ENCODE measurements around the gene MPV17L.
"Not testable (repeated sequence)": the region's sequence is repeated elsewhere in the genome, so short reads cannot be mapped to it uniquely, and the experiment has no call there.

The MPV17L gene

DNA sequence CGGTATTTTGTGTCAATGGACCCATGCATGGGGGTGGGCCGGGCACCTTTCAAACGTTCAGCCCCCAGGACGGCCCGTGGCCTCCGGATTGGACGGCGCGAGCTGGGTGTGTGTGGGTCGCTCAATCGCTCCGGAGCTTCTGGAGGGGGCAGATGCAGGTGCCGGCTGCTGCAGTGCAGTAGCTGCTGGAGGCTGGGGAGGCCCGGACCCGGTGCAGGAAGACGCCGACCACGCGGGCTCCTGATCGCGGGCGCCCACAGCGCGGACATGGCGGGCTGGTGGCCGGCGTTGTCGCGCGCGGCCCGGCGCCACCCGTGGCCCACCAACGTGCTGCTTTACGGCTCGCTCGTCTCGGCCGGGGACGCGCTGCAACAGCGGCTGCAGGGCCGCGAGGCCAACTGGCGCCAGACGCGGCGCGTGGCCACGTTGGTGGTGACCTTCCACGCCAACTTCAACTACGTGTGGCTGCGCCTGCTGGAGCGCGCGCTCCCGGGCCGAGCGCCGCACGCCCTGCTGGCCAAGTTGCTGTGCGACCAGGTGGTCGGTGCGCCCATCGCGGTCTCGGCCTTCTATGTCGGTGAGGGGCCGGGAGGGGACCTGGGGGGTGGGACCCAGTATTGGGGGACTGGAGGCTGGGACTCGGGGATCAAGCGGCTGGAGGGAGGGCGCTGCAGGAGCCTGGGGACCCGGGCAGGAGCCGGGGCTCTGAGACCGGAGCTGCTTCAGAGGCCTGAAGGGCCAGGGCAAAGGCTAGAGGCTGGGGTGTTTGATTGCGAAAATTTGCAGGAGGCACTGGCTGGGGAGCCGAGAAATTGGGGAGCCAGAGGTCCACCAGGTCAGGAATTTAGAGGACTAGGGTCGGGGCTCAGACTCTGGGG is at the start of gene MPV17L:
MPV17L (plus strand) TSS at position 124 of the 878 bp plus-strand sequence; CDS start at position 268, 144 bp downstream.
- DNase-seq (ENCODE audit: low spot score) = peak; percentile 50

GRCh38 chr16:15348721-15349120 is 46.8 kb upstream of the MPV17L start:
- DNase-seq (ENCODE audit: low spot score) = not testable (repeated sequence)

GRCh38 chr16:15351251-15351650 is 44.3 kb upstream of the MPV17L start:
- DNase-seq (ENCODE audit: low spot score) = not testable (repeated sequence)

- not testable (repeated sequence) for DNase-seq (ENCODE audit: low spot score)
These were observed 43.8 kb upstream of the MPV17L start for GRCh38 chr16:15351745-15352144.

GRCh38 chr16:15352852-15353251 is 42.7 kb upstream of the MPV17L start:
- DNase-seq (ENCODE audit: low spot score) = not testable (repeated sequence)

GRCh38 chr16:15354846-15355245 is 40.7 kb upstream of the MPV17L start:
- not testable (repeated sequence) for DNase-seq (ENCODE audit: low spot score)

DNA sequence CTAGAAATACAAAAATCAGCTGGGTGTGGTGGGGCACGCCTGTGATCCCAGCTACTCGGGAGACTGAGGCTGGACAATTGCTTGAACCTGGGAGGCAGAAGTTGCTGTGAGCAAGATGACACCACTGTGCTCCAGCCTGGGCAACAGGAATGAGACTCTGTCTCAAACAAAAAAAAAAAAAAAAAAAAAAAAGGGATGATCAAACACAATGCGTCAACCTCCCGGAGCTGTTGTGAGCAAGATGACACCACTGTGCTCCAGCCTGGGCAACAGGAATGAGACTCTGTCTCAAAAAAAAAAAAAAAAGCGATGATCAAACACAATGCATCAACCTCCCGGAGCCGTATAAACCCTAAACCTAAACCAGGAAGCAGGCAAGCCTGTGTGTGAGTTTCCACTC is 38.1 kb upstream of the MPV17L start:
- not testable (repeated sequence) for DNase-seq (ENCODE audit: low spot score)

DNA sequence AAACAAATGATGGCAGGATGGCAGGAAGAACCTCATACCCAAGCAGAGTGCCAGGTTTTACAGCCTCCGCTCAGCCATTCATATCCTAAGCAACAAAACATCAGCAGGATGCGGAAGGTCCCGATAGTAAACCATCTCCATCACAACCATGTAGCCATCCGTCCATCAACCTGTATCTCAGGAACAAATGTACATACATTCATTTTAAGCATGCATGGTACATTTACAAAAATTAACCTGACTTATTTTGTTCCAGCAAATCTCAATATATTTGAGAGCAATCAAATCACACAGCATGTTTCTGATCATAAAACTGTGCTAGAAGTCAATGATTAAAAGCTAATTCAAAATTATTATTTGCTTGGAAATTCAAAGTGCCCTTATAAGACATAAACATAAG is 17.4 kb upstream of the MPV17L start, which contains the start of gene NPIPA5:
NPIPA5 (minus strand) TSS at position 101 of the 400 bp plus-strand sequence; CDS start at position 101, 0 bp downstream.
- not testable (repeated sequence) for DNase-seq (ENCODE audit: low spot score)

- DNase-seq (ENCODE audit: low spot score) = not testable (repeated sequence)
These were observed 12.7 kb upstream of the MPV17L start for GRCh38 chr16:15382810-15383209.

DNA sequence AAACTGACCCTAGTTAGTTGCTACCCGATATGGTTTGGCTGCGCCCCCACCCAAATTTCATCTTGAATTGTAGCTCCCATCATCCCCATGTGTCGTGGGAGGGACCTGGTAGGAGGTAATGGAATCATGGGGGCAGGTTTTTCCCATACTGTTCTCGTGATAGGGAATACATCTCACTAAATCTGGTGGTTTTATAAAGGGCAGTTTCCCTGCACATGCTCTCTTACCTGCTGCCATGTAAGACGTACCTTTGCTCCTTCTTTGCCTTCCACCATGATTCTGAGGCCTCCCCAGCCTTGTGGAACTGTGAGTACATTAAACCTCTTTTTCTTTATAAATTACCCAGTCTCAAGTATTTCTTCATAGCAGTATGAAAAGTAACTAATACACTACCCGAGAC is 7.5 kb upstream of the MPV17L start:
- not testable (repeated sequence) for DNase-seq (ENCODE audit: low spot score)

GRCh38 chr16:15389916-15390315 is 5.6 kb upstream of the MPV17L start:
- not testable (repeated sequence) for DNase-seq (ENCODE audit: low spot score)

GRCh38 chr16:15393025-15393424 is 2.5 kb upstream of the MPV17L start:
- not testable (repeated sequence) for DNase-seq (ENCODE audit: low spot score)

DNA sequence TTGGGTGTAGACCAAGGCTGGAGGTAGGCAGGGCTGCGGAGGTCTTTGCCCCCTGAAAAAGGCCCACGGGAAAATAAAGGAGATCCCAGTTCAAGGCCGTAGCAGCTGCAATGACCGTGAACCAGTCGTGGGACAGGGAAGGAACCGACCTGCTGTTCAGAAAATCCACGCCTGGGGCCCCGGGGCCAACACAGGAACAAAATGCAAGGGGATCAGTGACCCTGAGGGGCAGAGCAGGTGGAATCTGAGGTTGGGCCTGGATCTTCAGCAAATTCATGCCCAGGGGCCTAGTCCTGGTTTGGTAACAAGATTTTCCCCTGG is 915 bp downstream of the MPV17L start:
- not testable (repeated sequence) for DNase-seq (ENCODE audit: low spot score)

GRCh38 chr16:15396948-15397594 is 1.5 kb downstream of the MPV17L start:
- DNase-seq (ENCODE audit: low spot score) = no peak

DNA sequence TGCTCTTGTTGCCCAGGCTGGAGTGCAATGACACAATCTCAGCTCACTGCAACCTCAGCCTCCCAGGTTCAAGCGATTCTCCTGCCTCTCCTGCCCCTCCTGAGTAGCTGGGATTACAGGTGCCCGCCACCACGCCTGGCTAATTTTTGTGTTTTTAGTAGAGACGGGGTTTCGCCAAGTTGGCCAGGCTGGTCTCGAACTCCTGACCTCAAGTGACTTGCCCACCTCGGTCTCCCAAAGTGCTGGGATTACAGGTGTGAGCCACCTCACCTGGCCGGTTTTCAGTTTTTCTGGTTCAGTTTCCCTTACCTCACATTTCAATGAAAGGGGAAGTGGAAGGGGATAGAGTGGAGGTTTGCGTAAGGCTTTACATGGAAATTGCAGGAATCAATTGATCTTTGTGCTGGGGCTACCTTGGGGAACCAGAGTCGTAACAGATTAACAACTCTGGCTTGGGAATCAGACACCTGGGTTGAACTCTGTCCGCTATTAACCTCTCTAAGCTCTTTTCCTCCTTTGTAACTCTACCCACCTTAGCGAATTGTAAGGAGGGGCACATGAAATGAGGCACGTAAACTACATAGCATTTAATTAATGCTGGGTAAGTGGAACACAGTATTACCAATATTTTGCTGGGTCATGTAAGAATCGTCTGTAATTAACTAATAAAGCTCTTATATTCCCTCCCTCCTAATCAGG is 3.2 kb downstream of the MPV17L start:
- no peak for DNase-seq (ENCODE audit: low spot score)

DNA sequence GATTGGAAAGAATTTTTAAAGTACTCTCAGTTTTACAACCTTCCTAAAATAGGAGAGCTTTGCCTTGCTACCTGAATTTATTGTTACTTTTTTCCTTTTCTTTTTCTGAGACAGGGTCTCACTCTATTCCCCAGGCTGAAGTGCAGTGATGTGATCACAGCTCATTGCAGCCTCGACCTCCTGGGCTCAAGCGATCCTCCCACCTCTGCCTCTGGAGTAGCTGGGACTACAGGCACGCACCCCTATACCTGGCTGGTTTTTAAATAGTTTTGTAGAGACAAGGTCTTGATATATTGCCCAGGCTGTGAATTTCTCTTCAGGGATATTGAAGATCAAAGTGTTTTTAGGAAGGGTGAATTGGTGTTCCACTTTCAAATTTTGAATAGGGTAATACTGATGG is 3.8 kb downstream of the MPV17L start:
- DNase-seq (ENCODE audit: low spot score) = no peak

DNA sequence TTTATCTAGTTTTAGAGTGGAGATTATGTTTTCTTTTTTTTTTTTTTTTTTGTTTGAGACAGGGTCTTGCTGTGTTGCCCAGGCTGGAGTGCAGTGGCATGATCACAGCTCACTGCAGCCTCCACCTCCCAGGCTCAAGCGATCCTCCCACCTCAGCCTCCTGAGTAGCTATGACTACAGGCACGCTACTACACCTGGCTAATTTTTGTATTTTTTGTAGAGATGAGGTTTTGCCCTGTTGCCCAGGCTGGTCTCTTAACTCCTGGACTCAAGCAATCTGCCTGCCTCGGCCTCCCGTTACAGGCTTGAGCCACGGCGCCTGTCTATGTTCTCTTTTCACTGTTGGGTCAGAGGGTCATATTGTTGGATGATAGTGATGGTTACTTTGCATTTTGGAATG is 4.8 kb downstream of the MPV17L start:
- DNase-seq (ENCODE audit: low spot score) = not testable (repeated sequence)

GRCh38 chr16:15401972-15402371 is 6.4 kb downstream of the MPV17L start:
- DNase-seq (ENCODE audit: low spot score) = no peak

GRCh38 chr16:15403392-15403995 is 7.9 kb downstream of the MPV17L start:
- DNase-seq (ENCODE audit: low spot score) = no peak

DNA sequence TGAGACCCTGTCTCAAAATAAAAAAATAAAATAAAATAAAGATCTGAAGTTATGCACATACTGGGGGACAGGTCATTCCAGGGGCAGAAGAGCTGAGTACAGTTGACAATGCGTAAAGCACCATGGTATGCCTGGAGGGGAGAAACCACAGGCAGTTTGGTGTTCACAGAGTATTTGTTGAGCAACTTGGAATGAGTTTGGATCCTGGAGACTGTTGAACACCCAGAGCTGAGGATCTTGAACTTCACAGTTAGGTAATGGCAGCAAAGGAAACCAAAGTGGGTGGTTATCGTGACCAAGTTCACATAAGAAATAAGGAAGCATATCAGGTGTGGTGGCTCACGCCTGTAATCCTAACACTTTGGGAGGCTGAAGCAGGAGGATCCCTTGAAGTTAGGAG is 8.5 kb downstream of the MPV17L start:
- DNase-seq (ENCODE audit: low spot score) = not testable (repeated sequence)

DNA sequence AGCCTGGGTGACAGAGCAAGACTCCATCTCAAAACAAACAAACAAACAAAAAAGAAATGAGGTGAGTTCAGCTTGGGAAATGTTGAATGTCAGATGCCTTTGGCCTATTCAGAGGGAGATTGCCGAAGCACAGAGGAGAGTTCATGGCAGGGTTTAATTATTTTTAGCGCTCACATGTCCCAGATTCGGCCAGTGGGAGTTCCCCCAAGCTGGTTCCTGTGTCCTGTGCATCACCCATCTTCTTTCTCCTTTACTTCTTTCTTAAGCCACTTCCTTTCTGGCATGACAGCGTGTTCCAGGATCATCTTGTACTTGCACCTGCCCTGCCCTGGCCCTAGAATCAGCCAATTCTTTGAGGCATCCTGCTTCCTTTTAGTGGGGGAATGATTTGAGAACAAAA is 9.2 kb downstream of the MPV17L start:
- no peak for DNase-seq (ENCODE audit: low spot score)

DNA sequence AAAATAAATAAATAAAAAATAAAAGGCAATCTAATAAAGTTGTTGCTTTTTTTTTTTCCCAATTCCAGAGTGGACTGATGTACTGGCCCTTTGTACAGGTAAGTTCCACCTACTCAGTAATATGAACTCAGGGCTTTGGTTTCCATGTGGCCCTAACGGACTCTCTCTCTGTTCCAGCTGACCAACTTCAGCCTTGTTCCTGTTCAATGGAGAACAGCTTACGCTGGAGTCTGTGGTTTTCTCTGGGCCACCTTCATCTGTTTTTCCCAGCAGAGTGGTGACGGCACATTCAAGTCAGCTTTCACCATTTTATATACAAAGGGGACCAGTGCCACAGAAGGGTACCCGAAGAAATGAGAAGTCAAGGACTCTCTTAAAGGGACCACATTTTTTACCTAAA is 12.2 kb downstream of the MPV17L start:
- not testable (repeated sequence) for DNase-seq (ENCODE audit: low spot score)

Data from GM03348 (cell line).